ENCODE results near the gene ALX4. TPM values are rescaled to one million over a fixed set of nuclear protein-coding genes. Genes with fewer than 3 reads are reported as not detected.

The ALX4 gene
- total RNA-seq, 4 donors from 2014 or later, result 0.26 to 2.5 (median 0.73) TPM; not detected in 1

DNA sequence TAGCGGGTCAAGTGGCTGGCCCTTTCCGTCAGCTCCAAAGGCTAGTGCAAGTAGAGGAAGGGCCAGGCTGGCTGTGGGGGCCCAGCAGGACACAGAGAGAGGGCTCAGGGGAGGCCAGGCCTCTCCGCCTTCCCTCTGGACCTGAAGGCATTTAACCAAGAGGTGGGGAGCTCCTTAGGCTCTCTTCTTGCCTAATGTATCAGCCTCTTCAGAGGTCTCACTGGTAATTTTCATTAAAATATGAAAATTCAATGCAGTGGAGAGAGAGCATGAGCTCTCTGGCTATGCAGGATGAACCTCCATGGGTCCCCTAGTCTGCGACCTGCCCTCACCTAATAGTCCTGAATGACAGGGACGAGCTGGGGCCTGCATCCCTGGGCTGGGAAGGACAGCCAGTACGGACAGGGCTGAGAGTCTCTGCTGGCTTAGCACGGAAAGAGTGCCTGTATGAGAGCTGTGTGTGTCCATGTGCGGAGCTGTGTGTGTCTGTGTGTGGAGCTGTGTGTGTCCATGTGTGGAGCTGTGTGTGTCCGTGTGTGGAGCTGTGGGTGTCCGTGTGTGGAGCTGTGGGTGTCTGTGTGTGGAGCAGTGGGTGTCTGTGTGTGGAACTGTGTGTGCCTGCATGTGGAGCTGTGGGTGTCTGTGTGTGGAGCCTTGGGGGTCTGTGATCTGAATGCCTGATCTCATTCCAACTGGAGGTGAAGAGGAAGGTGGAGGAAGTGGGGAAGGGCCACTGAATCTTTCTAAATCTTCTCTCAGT lies 2.4 kb downstream of the ALX4 start:
- Histone ChIP-seq H3K27ac (no peak overlapping the region), H3K4me1 (peaks cover 0 to 15% of the 10 kb centered on the region in 2 donors), H3K9me3 (no peaks in the 10 kb centered on the region), H3K36me3 (no peaks in the 10 kb centered on the region), H3K27me3 (peaks cover 4 to 44% of the 10 kb centered on the region in 2 donors), H3K4me3 (no peak overlapping the region)
- no peak for DNase-seq
- intact Hi-C loops (cut with DNase I; ENCODE audit: low total_unique reads), result no loop called here
- no peak for TF ChIP-seq POLR2A (IDR thresholded peaks at IDR 0.05)
- TF ChIP-seq, protein P1, sequence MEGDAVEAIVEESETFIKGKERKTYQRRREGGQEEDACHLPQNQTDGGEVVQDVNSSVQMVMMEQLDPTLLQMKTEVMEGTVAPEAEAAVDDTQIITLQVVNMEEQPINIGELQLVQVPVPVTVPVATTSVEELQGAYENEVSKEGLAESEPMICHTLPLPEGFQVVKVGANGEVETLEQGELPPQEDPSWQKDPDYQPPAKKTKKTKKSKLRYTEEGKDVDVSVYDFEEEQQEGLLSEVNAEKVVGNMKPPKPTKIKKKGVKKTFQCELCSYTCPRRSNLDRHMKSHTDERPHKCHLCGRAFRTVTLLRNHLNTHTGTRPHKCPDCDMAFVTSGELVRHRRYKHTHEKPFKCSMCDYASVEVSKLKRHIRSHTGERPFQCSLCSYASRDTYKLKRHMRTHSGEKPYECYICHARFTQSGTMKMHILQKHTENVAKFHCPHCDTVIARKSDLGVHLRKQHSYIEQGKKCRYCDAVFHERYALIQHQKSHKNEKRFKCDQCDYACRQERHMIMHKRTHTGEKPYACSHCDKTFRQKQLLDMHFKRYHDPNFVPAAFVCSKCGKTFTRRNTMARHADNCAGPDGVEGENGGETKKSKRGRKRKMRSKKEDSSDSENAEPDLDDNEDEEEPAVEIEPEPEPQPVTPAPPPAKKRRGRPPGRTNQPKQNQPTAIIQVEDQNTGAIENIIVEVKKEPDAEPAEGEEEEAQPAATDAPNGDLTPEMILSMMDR (IDR thresholded peaks at IDR 0.05), result no peak

DNA sequence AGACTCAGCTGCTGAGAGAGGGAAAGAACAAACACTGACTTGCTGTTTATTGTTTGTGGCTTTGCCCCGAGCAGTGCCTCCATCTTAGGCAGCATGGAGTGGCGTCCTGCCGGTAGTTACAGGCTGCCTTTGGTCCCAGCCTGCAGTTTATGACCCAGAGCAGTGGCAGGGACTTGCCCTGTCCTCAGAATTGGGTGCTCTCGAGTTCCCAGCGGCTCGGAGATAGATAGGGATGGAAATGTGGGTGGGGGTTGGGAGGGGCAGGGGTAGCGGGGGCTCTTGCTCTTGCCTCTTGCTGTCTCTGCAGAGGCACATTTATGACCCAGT lies 3.1 kb downstream of the ALX4 start:
- Histone ChIP-seq H3K4me3 (no peak overlapping the region), H3K4me1 (peaks cover 0 to 15% of the 10 kb centered on the region in 2 donors), H3K9me3 (no peaks in the 10 kb centered on the region), H3K27ac (no peak overlapping the region), H3K36me3 (no peaks in the 10 kb centered on the region), H3K27me3 (peaks cover 4 to 38% of the 10 kb centered on the region in 2 donors)
- TF ChIP-seq POLR2A (IDR thresholded peaks at IDR 0.05), result no peak
- TF ChIP-seq, protein P1 (IDR thresholded peaks at IDR 0.05), result no peak
- DNase-seq, result no peak
- intact Hi-C loops (cut with DNase I; ENCODE audit: low total_unique reads), result no loop called here

DNA sequence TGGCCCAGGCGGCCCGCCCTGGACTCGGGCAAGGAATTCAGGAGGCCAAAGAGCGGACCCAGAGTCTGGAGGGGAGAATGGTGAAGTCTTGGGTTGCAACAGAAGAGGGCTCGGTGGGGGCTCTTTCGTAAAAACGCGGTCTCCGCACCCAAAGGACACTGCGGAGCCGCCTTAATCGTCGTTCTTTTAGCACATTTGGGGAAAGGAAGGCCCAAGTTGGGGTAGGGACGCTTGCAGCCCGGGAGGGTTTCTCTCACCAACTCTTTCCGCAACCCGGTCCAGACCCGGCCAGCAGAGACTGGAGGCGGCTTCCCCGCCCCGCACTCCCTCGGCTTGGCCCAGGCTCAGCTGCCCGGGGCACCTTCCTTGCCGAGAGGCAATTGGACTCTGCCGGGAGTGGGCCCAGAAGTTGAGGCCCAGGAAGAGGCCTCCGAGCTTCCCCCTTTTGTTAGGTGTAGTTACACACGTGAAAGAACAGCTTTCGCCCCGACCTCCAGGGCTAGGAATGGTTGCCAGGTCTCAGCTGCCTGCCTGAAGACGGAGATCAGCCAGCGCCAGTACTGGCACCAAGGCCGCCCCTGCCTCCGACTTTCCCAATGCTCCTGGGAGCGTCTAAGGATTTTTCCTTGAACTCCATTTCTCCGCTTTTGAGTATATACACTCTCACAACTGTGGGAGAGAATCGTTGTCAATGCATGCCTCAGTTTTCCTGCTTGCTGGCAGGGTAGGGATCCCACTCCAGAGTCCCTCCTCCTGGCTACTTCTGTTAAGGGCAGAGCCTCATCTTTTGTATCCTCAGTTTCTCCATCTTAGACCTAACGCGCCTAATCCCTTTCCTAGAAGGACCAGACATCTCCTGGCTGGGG lies 3.7 kb downstream of the ALX4 start:
- Histone ChIP-seq H3K36me3 (no peaks in the 10 kb centered on the region), H3K27me3 (peaks cover 2 to 32% of the 10 kb centered on the region in 2 donors), H3K4me1 (peaks cover 0 to 15% of the 10 kb centered on the region in 2 donors), H3K4me3 (peak overlapping the region in 1 of 2 donors; percentile 42), H3K27ac (no peak overlapping the region), H3K9me3 (no peaks in the 10 kb centered on the region)
- TF ChIP-seq, protein P1 (IDR thresholded peaks at IDR 0.05), result no peak
- no peak for TF ChIP-seq POLR2A (IDR thresholded peaks at IDR 0.05)
- DNase-seq, result no peak
- intact Hi-C loops (cut with DNase I; ENCODE audit: low total_unique reads), result no loop called here

DNA sequence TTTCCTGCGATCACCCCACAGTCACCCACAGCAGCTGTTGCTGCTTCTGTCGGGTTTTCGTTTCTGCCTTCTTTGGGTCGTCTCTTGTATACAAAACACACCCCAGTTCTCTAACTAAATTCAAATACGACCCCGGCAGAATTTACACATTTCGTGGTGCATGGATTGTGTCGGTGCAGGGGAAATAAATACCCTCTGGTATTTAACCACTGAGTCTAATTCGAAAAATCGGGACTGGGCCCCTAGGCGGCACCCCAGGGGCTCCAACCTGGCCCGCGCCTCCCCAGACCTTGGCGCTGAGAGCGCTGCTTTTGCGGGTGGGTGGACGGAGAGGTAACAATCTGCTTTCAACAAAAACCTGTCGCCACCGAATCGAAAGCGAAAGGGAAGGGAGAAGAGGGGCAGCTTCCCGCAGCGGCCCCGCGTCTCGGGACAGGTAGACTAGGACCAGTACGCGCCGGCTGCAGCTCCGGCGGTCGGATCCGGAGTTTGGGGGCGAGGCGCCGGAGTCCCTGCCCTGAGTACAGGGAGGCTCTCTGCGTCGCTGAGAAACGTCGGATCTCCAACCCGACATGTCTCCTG lies 4.4 kb downstream of the ALX4 start:
- H3K4me3 ChIP-seq, result peak overlapping the region; percentile 7 to 42
- H3K4me1 ChIP-seq, result peaks cover 0 to 15% of the 10 kb centered on the region in 2 donors
- intact Hi-C loops (cut with DNase I; ENCODE audit: low total_unique reads), result no loop called here
- peaks cover 0 to 26% of the 10 kb centered on the region in 2 donors for H3K27me3 ChIP-seq
- DNase-seq, result no peak
- H3K36me3 ChIP-seq, result no peaks in the 10 kb centered on the region
- no peak for TF ChIP-seq POLR2A (IDR thresholded peaks at IDR 0.05)
- TF ChIP-seq, protein P1 (IDR thresholded peaks at IDR 0.05), result no peak
- H3K27ac ChIP-seq, result no peak overlapping the region
- no peaks in the 10 kb centered on the region for H3K9me3 ChIP-seq

Data from uterus (tissue), 4 donors.